Lung (tissue), 12 donors: ENCODE results near the gene MCU. TPM values are rescaled to one million over a fixed set of nuclear protein-coding genes. Genes with fewer than 3 reads are reported as not detected.

Source experiments
- ATAC-seq: fragments of 200-7000 bp; cut with Tn5 transposase; one replicate; pipeline ENCODE4 v1.9.1; 2020; ENCODE audit warnings: moderate number of reproducible peaks; ENCODE audit not compliant: insufficient read depth, low FRiP score
- DNase-seq, 3 donors: peaks; one replicate each; pipeline ENCODE4 v3.0.0-alpha.2; 2013 to 2017
- H3K27ac ChIP-seq, 2 donors: one replicate each; pipeline ENCODE4 v1.5.1; 2013; ENCODE audit warnings: mild to moderate bottlenecking in 2 of 2, moderate library complexity in 2 of 2, control low read depth in 1 of 2, inconsistent platforms in 1 of 2, low read depth in 1 of 2, low read length in 1 of 2
- H3K27me3 ChIP-seq, 3 donors: one replicate each; pipeline ENCODE4 v1.5.1; 2013; ENCODE audit warnings: low read length in 2 of 3; ENCODE audit not compliant: control insufficient read depth in 3 of 3, insufficient read depth in 3 of 3
- H3K36me3 ChIP-seq, 4 donors: one replicate each; pipeline ENCODE4 v1.5.1; 2013; ENCODE audit warnings: low read length in 4 of 4, mild to moderate bottlenecking in 1 of 4, moderate library complexity in 1 of 4; ENCODE audit not compliant: control insufficient read depth in 4 of 4, insufficient read depth in 4 of 4
- H3K4me1 ChIP-seq, 5 donors: one replicate each; pipeline ENCODE4 v1.5.1; 2013; ENCODE audit warnings: low read length in 5 of 5, mild to moderate bottlenecking in 2 of 5, moderate library complexity in 1 of 5; ENCODE audit not compliant: control insufficient read depth in 5 of 5, insufficient read depth in 5 of 5
- H3K4me3 ChIP-seq: one replicate; pipeline ENCODE4 v1.5.1; 2013; ENCODE audit warnings: mild to moderate bottlenecking, control low read depth, moderate library complexity
- H3K9ac ChIP-seq, 2 donors: one replicate each; pipeline ENCODE4 v1.5.1; 2013; ENCODE audit warnings: low read length in 2 of 2, control low read depth in 1 of 2; ENCODE audit not compliant: insufficient read depth in 1 of 2
- H3K9me3 ChIP-seq, 4 donors: one replicate each; pipeline ENCODE4 v1.5.1; 2013; ENCODE audit warnings: low read length in 3 of 4, mild to moderate bottlenecking in 1 of 4, moderate library complexity in 1 of 4; ENCODE audit not compliant: control insufficient read depth in 4 of 4, insufficient read depth in 3 of 4
- WGBS, 2 donors: extraction: QIAGEN DNeasy Blood & Tissue Kit; methylation state at CpG; one replicate each; pipeline ENCODE4 v1.1.7; 2013; 5-methylcytosine and 5-hydroxymethylcytosine counted together
- polyA plus RNA-seq, 2 donors: library from polyadenylated mRNA; stranded (reverse); fragments of 200-250 nt; gene quantifications; one replicate each; pipeline ENCODE4 v1.2.1, GENCODE V29; 2013
- total RNA-seq, 2 donors: library from RNA; depleted of rRNA in 1 of 2; stranded (reverse); fragments of >200 nt in 1 of 2; gene quantifications; one replicate each; pipeline ENCODE4 v1.2.1, GENCODE V29; 2014 to 2021
- TF ChIP-seq, protein P1 (sequence below): IDR thresholded peaks from 2 replicates; pipeline ENCODE4 v1.5.1; 2012; ENCODE audit warnings: mild to moderate bottlenecking; ENCODE audit errors: control extremely low read depth, extremely low read depth
- donor health status: control.
- donor health status: control.
- donor health status: Bipolar disorder and iron deficiency.
- donor health status: healthy.
- donor health status: DM: yes; HTN: yes; CAD: no.

The MCU gene
- total and polyA plus RNA-seq, 4 donors, result 23.1 to 70.7 (median 29.0) TPM

DNA sequence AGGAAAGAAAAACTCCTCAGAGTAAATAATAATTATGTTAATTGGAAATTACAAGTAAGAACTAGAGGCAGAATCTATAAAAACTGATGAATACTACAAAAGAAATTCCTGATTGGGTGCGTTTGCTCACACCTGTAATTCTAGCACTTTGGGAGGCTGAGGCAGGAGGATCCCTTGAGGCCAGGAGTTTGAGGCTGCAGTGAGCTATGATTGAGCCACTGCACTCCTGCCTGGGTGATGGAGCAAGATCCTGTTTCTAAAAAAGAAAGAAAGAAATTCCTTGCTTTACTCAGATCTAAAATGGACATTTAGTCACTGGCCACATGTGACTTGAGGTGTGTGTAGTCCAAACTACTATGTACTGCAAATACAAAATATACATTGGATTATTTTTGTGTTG lies 42.0 kb downstream of the MCU start:
- DNase-seq (no peak), ATAC-seq (no peak)
- Histone ChIP-seq H3K27ac (no peak overlapping the region), H3K4me3 (no peak overlapping the region), H3K27me3 (no peaks in the 10 kb centered on the region), H3K36me3 (no peaks in the 10 kb centered on the region), H3K9ac (no peak overlapping the region), H3K9me3 (no peaks in the 10 kb centered on the region), H3K4me1 (peaks cover 0 to 31% (median 10%) of the 10 kb centered on the region in 5 donors)
- 97% methylated on average over 1 of the region's 1 CpG for WGBS, 2 donors
- TF ChIP-seq, protein P1, sequence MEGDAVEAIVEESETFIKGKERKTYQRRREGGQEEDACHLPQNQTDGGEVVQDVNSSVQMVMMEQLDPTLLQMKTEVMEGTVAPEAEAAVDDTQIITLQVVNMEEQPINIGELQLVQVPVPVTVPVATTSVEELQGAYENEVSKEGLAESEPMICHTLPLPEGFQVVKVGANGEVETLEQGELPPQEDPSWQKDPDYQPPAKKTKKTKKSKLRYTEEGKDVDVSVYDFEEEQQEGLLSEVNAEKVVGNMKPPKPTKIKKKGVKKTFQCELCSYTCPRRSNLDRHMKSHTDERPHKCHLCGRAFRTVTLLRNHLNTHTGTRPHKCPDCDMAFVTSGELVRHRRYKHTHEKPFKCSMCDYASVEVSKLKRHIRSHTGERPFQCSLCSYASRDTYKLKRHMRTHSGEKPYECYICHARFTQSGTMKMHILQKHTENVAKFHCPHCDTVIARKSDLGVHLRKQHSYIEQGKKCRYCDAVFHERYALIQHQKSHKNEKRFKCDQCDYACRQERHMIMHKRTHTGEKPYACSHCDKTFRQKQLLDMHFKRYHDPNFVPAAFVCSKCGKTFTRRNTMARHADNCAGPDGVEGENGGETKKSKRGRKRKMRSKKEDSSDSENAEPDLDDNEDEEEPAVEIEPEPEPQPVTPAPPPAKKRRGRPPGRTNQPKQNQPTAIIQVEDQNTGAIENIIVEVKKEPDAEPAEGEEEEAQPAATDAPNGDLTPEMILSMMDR, result no peak

DNA sequence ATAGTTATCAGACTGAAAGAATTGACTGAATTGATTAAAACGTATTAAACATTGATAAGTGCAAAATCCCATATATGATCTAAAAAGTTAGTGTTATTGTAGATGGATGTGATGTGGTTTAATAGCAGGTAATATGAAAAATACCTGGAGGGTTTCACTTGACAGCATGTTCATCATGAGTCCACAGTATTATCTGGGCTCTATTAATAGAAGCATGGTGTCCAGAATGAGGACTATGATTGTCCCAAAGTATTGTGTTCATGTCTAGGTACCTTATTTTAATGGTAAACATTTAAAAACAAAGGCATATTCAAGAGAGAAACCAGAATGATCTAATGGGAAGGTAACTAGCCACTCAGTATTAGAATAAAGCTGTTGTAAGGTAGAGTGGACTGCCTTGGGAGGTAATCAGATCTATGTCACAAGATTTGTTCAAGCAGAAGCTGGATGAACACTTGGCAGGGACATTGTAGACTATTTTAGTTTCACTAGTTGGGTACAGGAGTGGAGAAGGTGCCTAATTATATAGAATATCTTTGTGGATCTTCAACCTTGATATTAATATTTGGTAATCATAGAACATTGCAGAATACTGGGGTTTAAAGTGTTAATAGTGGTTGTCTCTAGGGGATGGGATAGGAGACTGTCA lies 43.5 kb downstream of the MCU start:
- no peak overlapping the region for H3K9ac ChIP-seq
- no peaks in the 10 kb centered on the region for H3K36me3 ChIP-seq
- DNase-seq (no peak), ATAC-seq (no peak)
- no peaks in the 10 kb centered on the region for H3K27me3 ChIP-seq
- WGBS, 2 donors, result 94 to 100% methylated on average over 1 of the region's 1 CpG
- no peak overlapping the region for H3K4me3 ChIP-seq
- peaks cover 0 to 37% (median 13%) of the 10 kb centered on the region in 5 donors for H3K4me1 ChIP-seq
- H3K27ac ChIP-seq, result peak overlapping the region in 1 of 2 donors; percentile 33
- H3K9me3 ChIP-seq, result no peaks in the 10 kb centered on the region
- TF ChIP-seq, protein P1, result no peak

DNA sequence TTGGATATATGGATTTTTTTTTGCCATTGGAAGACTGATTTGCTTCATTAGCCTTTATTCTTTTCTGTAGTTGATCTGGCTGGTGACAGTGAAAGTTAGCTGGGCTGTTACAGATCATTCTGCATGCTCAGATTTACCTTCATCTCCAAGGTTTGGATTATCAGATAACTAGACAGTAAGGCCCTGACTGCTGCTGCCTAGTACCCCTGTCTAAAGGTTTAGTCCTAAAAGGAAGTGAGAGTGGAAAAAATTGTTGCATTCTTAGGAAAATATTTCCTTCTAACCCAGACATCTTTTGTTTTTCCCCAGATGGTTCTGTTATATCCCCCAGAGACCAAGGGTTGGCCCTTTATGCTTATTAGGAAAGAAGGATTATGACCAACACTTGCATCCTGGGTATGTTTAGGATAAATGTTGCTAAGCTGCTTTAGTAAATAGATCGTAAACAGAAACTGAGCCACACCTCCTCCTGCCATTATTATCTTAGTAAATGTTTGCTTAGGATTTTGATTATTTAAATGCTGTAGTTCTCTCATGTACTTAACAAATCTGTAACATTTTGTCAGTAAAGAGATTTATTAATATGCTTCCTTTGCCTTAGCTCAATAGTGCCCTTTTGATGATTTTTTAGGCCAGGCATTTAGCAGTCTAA lies 44.4 kb downstream of the MCU start:
- H3K9me3 ChIP-seq, result no peaks in the 10 kb centered on the region
- H3K36me3 ChIP-seq, result no peaks in the 10 kb centered on the region
- TF ChIP-seq, protein P1, result no peak
- peak overlapping the region in 1 of 2 donors; percentile 72 for H3K27ac ChIP-seq
- H3K4me3 ChIP-seq, result no peak overlapping the region
- no peak for ATAC-seq
- peak overlapping the region in 1 of 2 donors; percentile 2 for H3K9ac ChIP-seq
- peak; percentile 14 to 88 (median 87) for DNase-seq
- WGBS, 2 donors, result 30 to 82% methylated on average over 1 of the region's 1 CpG
- H3K4me1 ChIP-seq, result peaks cover 0 to 37% (median 13%) of the 10 kb centered on the region in 5 donors
- H3K27me3 ChIP-seq, result no peaks in the 10 kb centered on the region
